HG02840 (cell line): ENCODE results near the gene RRP1.

Experiments
- ATAC-seq: cut with Tn5 transposase; IDR thresholded peaks from one replicate; pipeline ENCODE4 v1.9.1; 2021; ENCODE audit warnings: mild to moderate bottlenecking, moderate library complexity, moderate number of reproducible peaks; ENCODE audit not compliant: unreplicated experiment, low FRiP score

The RRP1 gene

DNA sequence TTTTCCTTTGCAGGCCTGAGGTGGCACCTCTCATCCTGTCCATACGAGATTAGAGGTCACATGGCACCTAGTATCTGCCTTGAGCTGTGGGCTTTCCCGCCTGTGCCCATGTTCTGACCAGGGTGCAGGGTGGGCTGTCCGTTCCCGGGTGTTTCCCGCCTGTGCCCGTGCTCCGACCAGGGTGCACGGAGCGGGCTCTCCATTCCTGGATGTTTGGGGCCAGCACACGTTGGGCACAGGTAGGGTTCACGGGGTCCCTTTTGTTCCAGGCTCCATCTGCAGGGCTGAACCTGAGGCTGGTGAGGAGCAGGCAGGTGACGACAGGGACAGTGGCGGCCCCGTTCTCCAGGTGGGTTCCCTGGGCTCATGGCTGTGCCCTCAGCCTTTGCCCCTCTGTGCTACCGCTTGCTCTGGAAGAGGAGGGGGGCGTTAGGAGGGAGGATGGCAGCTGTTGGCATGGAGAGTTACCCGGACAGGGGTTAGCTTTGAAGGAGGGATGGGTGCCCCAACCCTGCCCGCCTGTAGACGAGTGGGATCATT lies 10.0 kb downstream of the RRP1 start:
- no peak for ATAC-seq

DNA sequence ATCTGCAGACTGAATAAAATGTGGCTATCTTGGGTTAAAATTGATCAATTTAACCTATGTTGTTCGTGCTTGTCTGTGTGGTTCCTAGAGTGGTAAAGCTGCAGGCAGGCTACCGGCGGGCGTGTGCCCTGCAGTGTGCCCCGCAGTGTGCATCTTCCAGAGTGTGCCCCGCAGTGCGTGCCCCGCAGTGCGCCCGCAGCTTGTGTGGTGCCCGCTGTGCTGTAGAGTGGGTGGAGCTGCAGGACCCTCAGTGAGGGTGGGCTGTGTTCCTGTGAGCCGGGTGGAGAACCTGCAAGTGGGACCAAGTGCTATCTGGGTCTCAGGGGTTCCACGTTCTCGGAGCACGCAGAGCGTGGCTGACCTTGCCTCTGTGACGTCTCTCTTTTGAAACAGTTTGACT lies 10.7 kb downstream of the RRP1 start:
- ATAC-seq: no peak

GRCh38 chr21:43800566-43800965 lies 11.2 kb downstream of the RRP1 start:
- ATAC-seq: no peak

- ATAC-seq: no peak
These were observed 11.8 kb downstream of the RRP1 start for GRCh38 chr21:43801006-43801783.

- ATAC-seq: no peak
These were observed 13.4 kb downstream of the RRP1 start for GRCh38 chr21:43802713-43803313.

GRCh38 chr21:43803558-43804300 lies 14.4 kb downstream of the RRP1 start:
- no peak for ATAC-seq

DNA sequence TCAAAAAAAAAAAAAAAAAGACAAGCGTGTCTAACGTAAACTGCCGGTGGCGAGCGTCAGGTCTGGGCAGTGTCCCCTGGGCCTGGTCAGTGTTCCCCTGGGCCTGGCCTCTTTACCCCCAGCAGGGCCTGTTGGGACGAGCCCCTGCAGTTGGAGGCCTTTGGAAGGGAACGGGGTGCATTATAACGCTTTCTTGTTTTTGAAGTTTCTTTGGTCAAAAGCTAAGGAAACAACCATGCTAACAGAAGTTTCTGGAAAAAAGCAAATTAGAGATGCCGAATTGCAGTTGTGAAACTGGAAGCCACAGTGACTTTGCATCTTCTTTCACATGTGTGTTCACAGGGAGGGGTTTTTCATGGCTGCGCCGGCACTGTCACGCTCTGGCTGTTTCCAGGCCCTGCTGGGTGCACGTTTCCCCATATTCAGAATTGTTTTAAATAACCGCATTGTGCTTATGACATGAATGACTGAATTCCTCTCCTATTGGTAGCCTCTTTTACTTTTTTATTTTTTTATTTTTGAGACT lies 16.0 kb downstream of the RRP1 start:
- peak; percentile 84 for ATAC-seq

DNA sequence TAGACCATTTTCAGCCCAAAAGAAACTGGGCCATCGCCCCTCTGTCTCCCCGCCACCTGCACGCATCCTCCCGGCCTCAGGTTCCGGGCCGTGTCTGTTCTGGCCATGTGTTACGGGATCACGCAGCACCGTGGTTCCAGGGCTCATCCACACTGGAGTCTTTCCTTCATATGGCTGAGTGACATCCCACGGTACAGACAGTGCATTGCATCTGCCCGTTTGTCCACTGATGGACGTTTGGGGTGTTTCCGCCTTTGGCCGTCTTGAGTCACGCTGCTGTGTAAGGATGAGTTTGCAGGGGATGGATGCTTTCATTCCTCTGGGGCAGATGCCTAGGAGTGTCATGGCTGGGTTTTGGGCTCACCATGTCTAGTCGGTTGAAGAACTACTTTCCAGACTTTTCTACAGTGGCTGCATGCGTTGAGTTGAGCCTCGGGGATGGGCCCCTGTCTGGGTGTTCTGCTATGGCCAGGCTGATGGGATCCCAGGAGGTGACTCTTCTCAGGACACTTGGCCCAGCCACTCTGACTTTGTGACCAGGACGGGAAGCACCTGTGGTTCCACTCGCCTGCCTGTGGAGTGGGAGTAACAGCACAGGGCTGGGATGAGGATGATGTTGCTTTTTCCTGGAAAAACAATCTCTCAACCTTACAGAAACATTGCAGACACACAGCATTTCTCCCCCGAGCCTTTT lies 16.8 kb downstream of the RRP1 start:
- no peak for ATAC-seq

DNA sequence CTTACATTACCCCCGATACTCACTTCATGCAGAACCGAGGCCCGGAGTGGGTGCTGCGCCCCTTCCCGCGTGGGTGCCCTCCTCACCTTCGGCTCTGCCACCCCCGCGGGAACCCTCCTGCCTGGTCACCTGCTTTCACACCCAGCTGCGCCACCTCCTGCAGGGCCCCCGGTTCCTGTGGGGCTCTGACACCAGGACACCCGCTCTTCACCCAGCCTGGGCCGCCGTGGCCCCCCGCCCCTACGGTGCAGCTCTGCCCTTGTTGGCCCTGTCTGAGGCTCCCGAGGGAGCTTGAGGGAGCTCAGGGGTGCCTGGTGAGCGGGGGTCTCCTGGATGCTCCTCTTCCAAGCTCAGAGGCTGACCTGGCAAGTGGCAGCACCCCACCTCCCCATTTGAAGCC lies 19.0 kb downstream of the RRP1 start:
- no peak for ATAC-seq

DNA sequence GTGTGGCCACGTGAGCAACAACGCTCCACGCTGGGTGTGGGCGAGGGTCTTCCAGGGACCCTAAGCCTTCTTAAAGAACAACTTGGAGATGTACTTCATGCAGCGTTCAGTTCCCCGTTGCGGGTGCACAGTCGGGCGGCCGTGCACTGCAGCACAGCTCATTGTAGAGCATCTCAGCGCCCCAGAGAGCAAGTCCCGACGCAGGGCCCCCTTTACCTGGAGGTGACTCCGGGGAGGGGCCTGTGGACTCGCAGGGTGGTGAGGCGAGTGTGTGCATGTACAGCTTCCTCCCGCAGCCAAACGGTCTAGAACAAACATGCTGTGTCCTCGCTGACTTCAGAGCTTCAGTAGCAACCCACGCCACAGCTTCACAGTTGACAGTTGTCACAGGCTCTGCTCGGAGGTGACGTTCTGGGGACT lies 19.5 kb downstream of the RRP1 start:
- no peak for ATAC-seq

DNA sequence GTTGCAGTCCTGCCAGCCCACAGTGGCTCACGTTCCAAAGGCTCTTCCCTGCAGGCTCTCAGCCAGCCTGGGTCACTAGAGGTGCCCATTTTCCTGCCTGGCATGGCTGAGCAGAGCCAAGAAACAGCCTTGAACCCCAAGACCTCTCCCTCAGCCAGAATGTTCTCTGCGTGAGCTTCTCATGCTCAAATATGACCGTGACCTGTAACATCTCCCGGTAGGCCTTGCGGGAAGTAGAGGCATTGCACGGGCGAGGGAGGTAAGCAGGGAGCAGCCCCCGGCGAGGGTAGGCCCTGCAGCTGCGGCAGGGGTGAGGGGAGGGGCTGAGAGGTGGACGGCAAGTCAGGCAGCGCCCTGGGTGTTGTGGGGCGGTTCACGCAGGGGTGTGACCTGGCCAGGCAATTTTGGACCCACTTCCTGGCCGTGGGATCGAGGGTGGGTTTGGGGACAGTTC lies 20.0 kb downstream of the RRP1 start:
- no peak for ATAC-seq

- ATAC-seq: no peak
These were observed 20.6 kb downstream of the RRP1 start for GRCh38 chr21:43809853-43810504.

GRCh38 chr21:43810505-43811261 lies 21.3 kb downstream of the RRP1 start:
- no peak for ATAC-seq

GRCh38 chr21:43811262-43812105 lies 22.1 kb downstream of the RRP1 start:
- no peak for ATAC-seq

DNA sequence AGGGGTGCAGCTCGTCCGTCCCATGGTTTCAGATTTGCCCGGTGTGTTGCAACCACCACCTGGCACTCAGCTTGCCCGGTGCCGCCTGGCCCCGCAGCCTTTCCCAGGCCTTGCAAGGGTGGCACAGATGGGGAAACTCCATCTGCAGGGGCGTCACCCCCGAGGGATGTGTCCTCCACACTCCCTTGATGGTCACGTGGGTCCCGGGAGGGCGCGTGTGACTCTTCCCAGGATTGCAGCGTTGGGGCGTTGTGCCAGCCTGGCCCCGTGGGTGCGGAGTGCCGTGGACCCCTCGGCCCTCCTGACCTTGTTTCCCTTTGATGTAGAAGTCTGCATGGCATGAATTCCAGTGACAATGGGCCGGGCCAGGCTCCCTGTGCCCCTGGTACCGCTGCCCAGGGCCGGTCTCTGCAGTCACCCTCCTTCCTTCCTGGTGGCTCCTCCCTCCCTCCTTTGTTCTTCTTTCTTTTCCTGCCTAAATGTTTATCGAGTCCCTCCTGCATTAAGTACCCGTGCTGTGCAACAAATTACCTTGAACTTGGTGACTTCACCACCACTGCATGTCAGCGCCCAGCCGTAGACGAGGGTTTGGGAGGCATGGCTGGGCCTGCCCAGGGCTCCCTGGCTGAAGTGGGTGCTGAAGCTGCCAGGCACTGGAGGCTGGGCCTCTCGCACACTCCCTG lies 22.9 kb downstream of the RRP1 start:
- ATAC-seq: no peak

GRCh38 chr21:43812957-43813655 lies 23.7 kb downstream of the RRP1 start:
- no peak for ATAC-seq

- no peak for ATAC-seq
These were observed 24.2 kb downstream of the RRP1 start for GRCh38 chr21:43813656-43813980.
